DND-41 (cell line): Measurements from ENCODE around the gene MDM2.

Source experiments
- CTCF ChIP-seq: IDR thresholded peaks from 2 replicates; pipeline ENCODE4 v1.5.1; 2012; ENCODE audit warnings: borderline replicate concordance, low read length, moderate library complexity, mild to moderate bottlenecking; ENCODE audit not compliant: poor library complexity, severe bottlenecking; ENCODE audit errors: extremely low read depth
- EZH2 ChIP-seq: IDR thresholded peaks from 3 replicates; pipeline ENCODE4 v1.6.1; 2012; ENCODE audit warnings: borderline replicate concordance, low read depth, mild to moderate bottlenecking, moderate library complexity, low read length, inconsistent platforms; ENCODE audit not compliant: severe bottlenecking

- TF ChIP-seq EZH2 (no peak), CTCF (no peak)
Measured at GRCh38 chr12:68880660-68881325, 72.8 kb downstream of the MDM2 start.
